Astrocyte (in vitro differentiated cells and primary cell): ENCODE results near the gene PPFIA1.

Experiments
- EZH2 ChIP-seq: IDR thresholded peaks from 2 replicates; pipeline ENCODE4 v1.6.1; 2012; ENCODE audit warnings: mild to moderate bottlenecking, low read length, inconsistent platforms; ENCODE audit not compliant: insufficient read depth
- TF ChIP-seq, protein P1 (sequence below): IDR thresholded peaks from 2 replicates; pipeline ENCODE4 v1.5.1; 2011; ENCODE audit warnings: low read depth, mild to moderate bottlenecking, inconsistent platforms, low read length, moderate library complexity; ENCODE audit not compliant: insufficient read depth

DNA sequence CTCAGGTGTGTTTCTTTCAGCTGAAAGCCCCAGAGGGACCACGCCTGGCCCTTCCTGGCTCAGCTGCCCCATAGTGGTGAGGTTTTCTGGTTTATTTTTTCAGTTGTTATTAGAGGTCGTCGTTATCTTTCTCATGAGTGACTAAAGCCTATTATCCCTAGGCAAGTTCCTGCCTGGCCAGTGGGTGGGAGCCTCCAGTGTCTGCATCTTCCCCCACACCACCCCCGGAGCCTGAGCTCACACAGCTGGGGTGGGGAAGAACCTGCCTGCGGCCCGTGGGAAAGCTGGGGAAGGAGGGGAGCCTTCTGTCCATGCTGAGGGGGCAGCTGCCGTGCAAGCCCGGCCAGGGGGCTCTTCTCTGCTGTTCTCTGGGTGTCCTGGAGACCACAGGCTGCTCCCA, 24.3 kb upstream of the PPFIA1 start:
- TF ChIP-seq, protein P1, sequence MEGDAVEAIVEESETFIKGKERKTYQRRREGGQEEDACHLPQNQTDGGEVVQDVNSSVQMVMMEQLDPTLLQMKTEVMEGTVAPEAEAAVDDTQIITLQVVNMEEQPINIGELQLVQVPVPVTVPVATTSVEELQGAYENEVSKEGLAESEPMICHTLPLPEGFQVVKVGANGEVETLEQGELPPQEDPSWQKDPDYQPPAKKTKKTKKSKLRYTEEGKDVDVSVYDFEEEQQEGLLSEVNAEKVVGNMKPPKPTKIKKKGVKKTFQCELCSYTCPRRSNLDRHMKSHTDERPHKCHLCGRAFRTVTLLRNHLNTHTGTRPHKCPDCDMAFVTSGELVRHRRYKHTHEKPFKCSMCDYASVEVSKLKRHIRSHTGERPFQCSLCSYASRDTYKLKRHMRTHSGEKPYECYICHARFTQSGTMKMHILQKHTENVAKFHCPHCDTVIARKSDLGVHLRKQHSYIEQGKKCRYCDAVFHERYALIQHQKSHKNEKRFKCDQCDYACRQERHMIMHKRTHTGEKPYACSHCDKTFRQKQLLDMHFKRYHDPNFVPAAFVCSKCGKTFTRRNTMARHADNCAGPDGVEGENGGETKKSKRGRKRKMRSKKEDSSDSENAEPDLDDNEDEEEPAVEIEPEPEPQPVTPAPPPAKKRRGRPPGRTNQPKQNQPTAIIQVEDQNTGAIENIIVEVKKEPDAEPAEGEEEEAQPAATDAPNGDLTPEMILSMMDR: no peak
- TF ChIP-seq EZH2: no peak
